GM19372 (cell line): ENCODE data around the gene PSMA6.
"Not testable (repeated sequence)": the region's sequence is repeated elsewhere in the genome, so short reads cannot be mapped to it uniquely, and the experiment has no call there.

Source experiments
- ATAC-seq: cut with Tn5 transposase; IDR thresholded peaks from one replicate; pipeline ENCODE4 v1.9.1; 2021; ENCODE audit warnings: mild to moderate bottlenecking, low read depth, moderate library complexity; ENCODE audit not compliant: unreplicated experiment

Gene PSMA6

GRCh38 chr14:35341454-35341750 is 49.2 kb downstream of the PSMA6 start:
- no peak for ATAC-seq

- no peak for ATAC-seq
Observed at GRCh38 chr14:35341751-35342488, 49.7 kb downstream of the PSMA6 start.

GRCh38 chr14:35342489-35343010 is 50.4 kb downstream of the PSMA6 start:
- no peak for ATAC-seq

- ATAC-seq, result no peak
Observed at GRCh38 chr14:35343702-35344101, 51.5 kb downstream of the PSMA6 start.

GRCh38 chr14:35344107-35344807 is 52.1 kb downstream of the PSMA6 start:
- no peak for ATAC-seq

GRCh38 chr14:35346738-35347322 is 54.6 kb downstream of the PSMA6 start:
- ATAC-seq, result no peak

GRCh38 chr14:35347323-35348043 is 55.3 kb downstream of the PSMA6 start:
- no peak for ATAC-seq

- not testable (repeated sequence) for ATAC-seq
Observed at GRCh38 chr14:35348044-35348380, 55.8 kb downstream of the PSMA6 start.

- no peak for ATAC-seq
Observed at GRCh38 chr14:35349496-35350365, 57.5 kb downstream of the PSMA6 start.

GRCh38 chr14:35351497-35351896 is 59.3 kb downstream of the PSMA6 start:
- ATAC-seq, result no peak

- ATAC-seq, result no peak
Observed at GRCh38 chr14:35351897-35352273, 59.7 kb downstream of the PSMA6 start.

GRCh38 chr14:35352274-35353233 is 60.4 kb downstream of the PSMA6 start:
- ATAC-seq, result no peak

GRCh38 chr14:35353409-35354172 is 61.4 kb downstream of the PSMA6 start:
- ATAC-seq, result no peak

- ATAC-seq, result not testable (repeated sequence)
Observed at GRCh38 chr14:35355235-35355634, 63.1 kb downstream of the PSMA6 start.

GRCh38 chr14:35355981-35356841 is 64.0 kb downstream of the PSMA6 start:
- no peak for ATAC-seq

GRCh38 chr14:35359655-35360054 is 67.5 kb downstream of the PSMA6 start:
- not testable (repeated sequence) for ATAC-seq

GRCh38 chr14:35361141-35361480 is 68.9 kb downstream of the PSMA6 start:
- no peak for ATAC-seq

- no peak for ATAC-seq
Observed at GRCh38 chr14:35362450-35362849, 70.3 kb downstream of the PSMA6 start.
